ENCODE data around the gene PRKCH.

Gene PRKCH

DNA sequence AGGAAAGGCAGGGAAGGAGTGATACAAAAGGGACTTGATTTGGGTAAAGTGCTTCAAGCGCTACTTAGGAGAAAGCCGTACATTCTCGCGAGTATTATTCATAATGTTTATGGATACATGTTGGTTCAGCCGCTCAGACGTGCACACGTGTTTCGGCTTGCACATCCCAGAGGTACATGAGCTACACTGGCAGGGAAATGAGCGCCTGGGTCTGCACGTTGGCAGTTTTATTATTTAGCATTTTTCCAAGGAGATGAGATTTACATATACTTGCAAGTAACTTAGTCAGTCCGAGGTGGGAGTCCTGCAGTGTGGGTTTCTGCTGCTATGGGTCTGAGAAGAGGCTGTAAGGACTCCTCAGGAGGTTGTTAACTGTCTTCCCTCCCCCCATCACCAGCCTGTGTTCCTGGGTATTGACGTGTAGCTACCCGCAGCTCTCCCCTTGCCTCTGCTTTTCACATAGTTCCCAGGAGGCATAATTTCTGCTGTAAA lies 1.5 kb downstream of the PRKCH start:
- no peak for DNase-seq
- Mint-ChIP-seq H3K27ac (peak overlapping the region; percentile 96), H3K4me1 (peaks cover 44% of the 10 kb centered on the region), H3K36me3 (ENCODE audit: low read depth) (peaks cover 52% of the 10 kb centered on the region), H3K9me3 (no peaks in the 10 kb centered on the region), H3K4me3 (peak overlapping the region; percentile 97), H3K27me3 (no peaks in the 10 kb centered on the region)
- peak; percentile 50 for ATAC-seq

DNA sequence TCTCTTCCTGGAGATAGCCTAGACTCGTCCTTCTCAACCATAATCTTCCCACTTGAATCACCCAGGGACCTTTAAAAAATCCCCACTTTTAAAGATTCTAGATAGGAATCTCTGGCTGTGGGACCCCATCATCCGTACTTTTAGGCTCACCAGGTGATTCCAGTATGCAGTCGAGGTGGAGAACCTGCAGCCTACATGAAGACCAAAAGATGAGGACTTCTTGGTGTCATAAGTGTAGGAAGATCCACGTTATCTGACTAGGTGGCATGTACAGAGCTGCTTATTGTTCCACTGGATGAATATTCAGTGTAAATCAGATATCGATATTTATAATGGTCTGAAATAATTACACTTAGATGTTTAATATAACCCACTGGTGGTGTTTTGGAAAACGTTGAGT lies 2.6 kb downstream of the PRKCH start:
- no peak for ATAC-seq
- Mint-ChIP-seq H3K4me3 (peak overlapping the region; percentile 97), H3K27me3 (no peaks in the 10 kb centered on the region), H3K27ac (peak overlapping the region; percentile 96), H3K36me3 (ENCODE audit: low read depth) (peaks cover 56% of the 10 kb centered on the region), H3K9me3 (no peaks in the 10 kb centered on the region), H3K4me1 (peaks cover 53% of the 10 kb centered on the region)
- DNase-seq, result no peak

DNA sequence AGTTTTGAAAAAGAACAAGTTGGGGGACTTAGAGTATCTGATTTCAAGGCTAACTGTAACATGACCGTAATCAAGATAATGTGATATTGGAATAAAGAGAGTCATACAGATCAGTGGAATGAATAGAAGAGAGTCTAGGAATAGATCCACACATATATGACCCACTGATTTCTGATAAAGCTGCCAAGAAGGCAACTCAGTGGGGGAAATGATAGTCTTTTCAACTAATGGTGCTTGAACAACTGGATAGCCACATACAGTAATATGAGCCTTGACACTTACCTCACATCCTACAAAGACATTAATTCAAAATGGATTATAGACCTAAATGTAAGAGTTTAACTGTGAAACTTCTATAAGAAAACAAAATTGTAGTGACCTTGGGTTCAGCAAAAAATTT lies 3.8 kb downstream of the PRKCH start:
- no peaks in the 10 kb centered on the region for H3K27me3 Mint-ChIP-seq
- H3K27ac Mint-ChIP-seq, result peak overlapping the region; percentile 96
- peak; percentile 3 for ATAC-seq
- peak overlapping the region; percentile 97 for H3K4me3 Mint-ChIP-seq
- H3K4me1 Mint-ChIP-seq, result peaks cover 65% of the 10 kb centered on the region
- H3K36me3 Mint-ChIP-seq (ENCODE audit: low read depth), result peaks cover 64% of the 10 kb centered on the region
- no peaks in the 10 kb centered on the region for H3K9me3 Mint-ChIP-seq
- no peak for DNase-seq

DNA sequence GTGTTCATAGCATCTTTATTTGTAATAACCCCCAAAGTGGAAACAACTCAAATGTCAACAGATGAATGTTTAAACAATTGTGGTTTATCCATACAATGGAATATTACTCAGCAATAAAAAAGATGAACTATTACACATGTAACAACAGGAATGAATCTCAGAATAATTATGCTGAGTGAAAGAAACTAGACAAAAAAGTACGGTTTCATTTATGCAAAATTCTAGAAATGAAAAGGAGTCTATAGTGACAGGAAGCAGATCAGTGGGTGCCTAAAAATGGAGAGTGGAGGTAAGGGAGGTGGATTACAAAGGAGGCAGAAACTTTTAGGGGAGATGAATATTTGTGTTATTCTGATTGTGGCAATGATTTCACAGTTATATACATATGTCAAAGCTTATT lies 4.8 kb downstream of the PRKCH start:
- peak overlapping the region; percentile 97 for H3K4me3 Mint-ChIP-seq

DNA sequence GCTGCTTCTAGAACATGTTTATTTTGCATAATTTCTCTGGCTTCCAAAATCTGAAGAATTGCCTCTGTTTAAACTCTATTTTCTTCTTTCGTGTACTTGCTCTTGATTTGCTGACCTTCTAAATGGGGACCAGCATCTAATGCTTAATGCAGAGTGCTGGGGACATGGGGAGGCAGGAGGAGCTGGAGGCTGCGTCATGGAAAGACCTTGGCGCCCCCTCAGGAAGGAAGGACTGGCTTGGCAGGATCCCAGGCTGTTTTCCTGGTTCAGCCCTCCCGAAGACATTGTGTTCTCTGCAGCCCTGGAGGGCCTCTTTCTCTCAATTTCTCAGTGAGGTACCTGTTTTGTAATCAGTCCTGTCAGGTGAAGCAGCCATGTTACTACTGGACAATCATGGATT lies 5.5 kb downstream of the PRKCH start:
- H3K27me3 Mint-ChIP-seq, result no peaks in the 10 kb centered on the region
- ATAC-seq, result no peak
- H3K4me3 Mint-ChIP-seq, result peak overlapping the region; percentile 97
- H3K4me1 Mint-ChIP-seq, result peaks cover 72% of the 10 kb centered on the region
- H3K36me3 Mint-ChIP-seq (ENCODE audit: low read depth), result peaks cover 69% of the 10 kb centered on the region
- H3K27ac Mint-ChIP-seq, result peak overlapping the region; percentile 96
- H3K9me3 Mint-ChIP-seq, result no peaks in the 10 kb centered on the region
- DNase-seq, result no peak

More for the DNA sequence above, 4.8 kb downstream of the PRKCH start:
- H3K27ac Mint-ChIP-seq, result peak overlapping the region; percentile 96
- ATAC-seq (no peak), DNase-seq (no peak)
- peaks cover 66% of the 10 kb centered on the region for H3K36me3 Mint-ChIP-seq (ENCODE audit: low read depth)
- no peaks in the 10 kb centered on the region for H3K27me3 Mint-ChIP-seq
- H3K4me1 Mint-ChIP-seq, result peaks cover 67% of the 10 kb centered on the region
- H3K9me3 Mint-ChIP-seq, result no peaks in the 10 kb centered on the region

DNA sequence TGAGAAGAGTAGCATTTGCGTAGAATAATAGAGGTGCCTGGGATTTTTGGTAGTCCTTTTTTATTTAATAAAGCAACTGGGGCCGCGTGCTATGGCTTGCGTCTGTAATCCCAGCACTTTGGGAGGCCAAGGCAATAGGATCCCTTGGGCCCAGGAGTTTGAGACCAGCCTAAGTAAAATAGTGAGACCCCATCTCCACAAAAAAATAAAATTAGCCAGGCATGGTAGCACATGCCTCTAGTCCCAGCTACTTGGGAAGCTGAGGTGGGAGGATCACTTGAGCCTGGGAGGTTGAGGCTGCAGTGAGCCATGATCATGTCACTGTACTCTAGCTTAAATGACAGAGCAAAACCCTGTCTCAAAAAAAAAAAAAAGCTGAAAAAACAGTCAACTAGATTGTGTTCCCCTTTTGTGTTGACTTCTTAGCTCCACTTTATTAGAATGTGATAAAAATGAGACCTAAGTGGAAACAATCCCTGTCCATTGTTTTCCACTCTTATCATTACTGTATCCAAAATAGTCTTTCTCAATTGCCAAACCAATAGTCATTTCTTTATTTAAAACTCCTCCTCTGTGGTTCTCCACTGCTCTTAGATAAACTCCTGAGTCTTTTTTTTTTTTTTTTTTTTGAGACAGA lies 7.4 kb downstream of the PRKCH start:
- Mint-ChIP-seq H3K36me3 (ENCODE audit: low read depth) (peaks cover 58% of the 10 kb centered on the region), H3K27me3 (no peaks in the 10 kb centered on the region), H3K4me1 (peaks cover 87% of the 10 kb centered on the region), H3K9me3 (no peaks in the 10 kb centered on the region), H3K27ac (peak overlapping the region; percentile 92), H3K4me3 (peak overlapping the region; percentile 72)
- ATAC-seq (no peak), DNase-seq (no peak)

DNA sequence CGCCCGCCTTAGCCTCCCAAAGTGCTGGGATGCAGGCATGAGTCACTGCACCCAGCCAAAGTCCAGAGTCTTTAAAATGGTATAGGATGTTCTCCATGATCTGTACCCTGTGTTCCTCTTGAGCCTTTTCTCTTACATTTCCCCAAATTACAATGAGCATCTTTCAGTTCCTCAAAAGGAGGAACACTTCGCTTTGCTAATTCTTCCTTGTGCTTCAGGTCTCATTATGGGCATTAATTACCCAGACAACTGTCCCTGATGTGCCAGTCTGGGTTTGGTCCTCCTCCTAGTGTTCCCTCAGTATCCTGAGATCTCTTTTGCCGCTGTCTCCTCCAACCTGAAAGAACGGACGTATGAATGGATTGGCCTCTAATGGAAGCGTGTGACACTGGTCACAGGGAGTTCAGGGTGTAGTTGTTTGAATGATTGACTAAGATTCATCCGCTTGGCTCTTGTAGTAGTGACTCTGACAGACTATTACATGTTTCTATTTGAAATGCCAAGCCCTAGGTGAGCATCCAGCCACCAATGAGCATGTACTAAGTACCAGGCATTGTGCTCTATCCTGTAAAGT lies 8.2 kb downstream of the PRKCH start:
- peak overlapping the region; percentile 72 for H3K4me3 Mint-ChIP-seq
- no peak for DNase-seq
- peaks cover 92% of the 10 kb centered on the region for H3K4me1 Mint-ChIP-seq
- ATAC-seq, result no peak
- H3K27me3 Mint-ChIP-seq, result no peaks in the 10 kb centered on the region
- no peaks in the 10 kb centered on the region for H3K9me3 Mint-ChIP-seq
- peak overlapping the region; percentile 92 for H3K27ac Mint-ChIP-seq
- H3K36me3 Mint-ChIP-seq (ENCODE audit: low read depth), result peaks cover 53% of the 10 kb centered on the region

DNA sequence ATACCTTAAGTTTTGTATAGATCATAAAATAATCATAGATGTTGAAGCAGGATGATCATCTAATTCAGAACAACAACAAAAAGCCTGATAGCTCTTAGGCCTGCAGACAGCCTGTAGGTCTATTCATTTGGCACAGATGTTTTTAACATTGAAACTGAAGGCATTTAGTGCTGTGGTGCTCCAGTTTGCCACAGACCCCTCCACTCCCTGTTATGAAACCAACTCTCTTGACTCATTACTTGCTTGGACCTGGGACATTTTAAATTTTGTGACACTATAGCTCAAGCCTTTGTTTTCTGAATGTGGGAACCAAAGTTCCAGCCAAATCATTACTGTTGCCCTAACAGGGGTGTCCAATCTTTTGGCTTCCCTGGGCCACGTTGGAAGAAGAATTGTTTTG lies 9.1 kb downstream of the PRKCH start:
- H3K36me3 Mint-ChIP-seq (ENCODE audit: low read depth), result peaks cover 49% of the 10 kb centered on the region
- peak overlapping the region; percentile 92 for H3K27ac Mint-ChIP-seq
- peak overlapping the region; percentile 72 for H3K4me3 Mint-ChIP-seq
- no peaks in the 10 kb centered on the region for H3K27me3 Mint-ChIP-seq
- ATAC-seq, result peak; percentile 62
- no peaks in the 10 kb centered on the region for H3K9me3 Mint-ChIP-seq
- DNase-seq, result no peak
- H3K4me1 Mint-ChIP-seq, result peaks cover 90% of the 10 kb centered on the region

DNA sequence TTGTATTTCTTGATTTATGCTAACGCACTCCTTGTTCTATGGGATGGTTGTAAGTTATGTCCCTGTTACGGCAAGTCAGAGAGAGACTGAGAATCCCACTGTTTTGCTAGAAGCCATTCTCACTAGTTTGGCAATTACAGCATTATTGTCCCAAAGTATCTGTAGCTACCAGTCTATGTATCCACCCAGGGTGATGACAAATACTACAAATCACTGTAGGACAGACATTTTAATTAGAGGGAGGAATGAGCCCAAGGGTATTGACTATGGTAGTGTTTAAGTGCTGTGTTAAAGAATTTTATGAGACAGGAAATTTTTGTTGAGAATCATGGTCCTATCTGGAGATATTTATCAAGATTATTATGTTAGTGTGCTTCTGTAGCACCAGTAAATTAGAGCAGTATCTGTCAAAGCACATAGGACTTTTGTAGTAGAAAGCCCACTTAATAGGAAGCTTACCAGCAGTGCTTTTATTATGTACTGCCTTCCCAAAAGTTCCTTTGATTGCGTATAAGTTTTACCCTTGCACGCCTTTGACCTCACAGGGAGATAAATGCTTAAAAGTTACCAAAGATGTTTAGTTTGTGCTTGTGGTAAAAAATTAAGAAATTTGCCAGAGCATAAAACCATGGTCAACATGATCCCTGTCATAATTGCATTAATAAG lies 10.7 kb downstream of the PRKCH start:
- no peak for ATAC-seq
- H3K27ac Mint-ChIP-seq, result peak overlapping the region; percentile 100
- no peak for DNase-seq
- peak overlapping the region; percentile 81 for H3K4me3 Mint-ChIP-seq
- H3K27me3 Mint-ChIP-seq, result no peaks in the 10 kb centered on the region
- H3K4me1 Mint-ChIP-seq, result peaks cover 90% of the 10 kb centered on the region
- peaks cover 43% of the 10 kb centered on the region for H3K36me3 Mint-ChIP-seq (ENCODE audit: low read depth)
- no peaks in the 10 kb centered on the region for H3K9me3 Mint-ChIP-seq

DNA sequence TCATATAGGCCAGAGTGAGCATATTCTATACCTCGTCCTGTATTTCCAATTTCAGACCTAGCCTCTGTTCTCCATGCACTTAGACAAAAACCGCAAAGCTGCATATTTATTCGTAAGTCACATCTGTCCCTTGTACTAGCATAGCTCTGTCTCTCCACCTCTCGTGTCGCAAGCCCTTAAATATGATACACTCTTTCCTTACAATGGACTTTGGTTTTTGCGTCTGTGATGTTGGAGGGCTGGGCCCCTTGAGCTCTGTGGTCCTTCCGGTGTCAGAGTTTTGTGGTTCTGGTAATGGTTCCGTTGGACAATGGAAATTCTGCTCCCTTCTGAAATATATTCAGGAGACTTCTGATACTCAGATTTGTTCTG lies 11.3 kb downstream of the PRKCH start:
- peak overlapping the region; percentile 100 for H3K27ac Mint-ChIP-seq
- no peaks in the 10 kb centered on the region for H3K9me3 Mint-ChIP-seq
- H3K27me3 Mint-ChIP-seq, result no peaks in the 10 kb centered on the region
- peaks cover 90% of the 10 kb centered on the region for H3K4me1 Mint-ChIP-seq
- peak; percentile 39 for ATAC-seq
- DNase-seq, result no peak
- H3K4me3 Mint-ChIP-seq, result peak overlapping the region; percentile 81
- peaks cover 41% of the 10 kb centered on the region for H3K36me3 Mint-ChIP-seq (ENCODE audit: low read depth)

DNA sequence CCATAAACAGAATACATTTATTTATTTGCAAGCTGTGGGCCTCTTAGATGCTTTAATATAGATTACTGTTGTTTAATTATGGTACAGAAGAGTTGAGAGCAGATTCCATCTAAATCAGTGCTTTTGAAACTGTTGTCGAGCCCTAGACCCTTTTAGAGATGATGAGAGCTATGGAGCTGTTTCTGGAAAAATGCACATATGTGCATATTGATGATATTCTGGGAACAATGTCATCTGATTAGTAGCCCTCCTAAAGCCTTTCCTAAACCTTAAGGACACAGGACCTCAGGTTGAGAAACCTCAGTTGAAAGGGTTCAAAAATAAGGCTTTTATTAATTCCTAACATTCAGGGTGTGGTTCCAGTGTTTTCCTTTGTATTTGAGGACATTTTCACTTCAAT lies 11.7 kb downstream of the PRKCH start:
- ATAC-seq (no peak), DNase-seq (no peak)
- Mint-ChIP-seq H3K27ac (peak overlapping the region; percentile 100), H3K4me1 (peaks cover 92% of the 10 kb centered on the region), H3K9me3 (no peaks in the 10 kb centered on the region), H3K27me3 (no peaks in the 10 kb centered on the region), H3K36me3 (ENCODE audit: low read depth) (peaks cover 44% of the 10 kb centered on the region), H3K4me3 (peak overlapping the region; percentile 81)

DNA sequence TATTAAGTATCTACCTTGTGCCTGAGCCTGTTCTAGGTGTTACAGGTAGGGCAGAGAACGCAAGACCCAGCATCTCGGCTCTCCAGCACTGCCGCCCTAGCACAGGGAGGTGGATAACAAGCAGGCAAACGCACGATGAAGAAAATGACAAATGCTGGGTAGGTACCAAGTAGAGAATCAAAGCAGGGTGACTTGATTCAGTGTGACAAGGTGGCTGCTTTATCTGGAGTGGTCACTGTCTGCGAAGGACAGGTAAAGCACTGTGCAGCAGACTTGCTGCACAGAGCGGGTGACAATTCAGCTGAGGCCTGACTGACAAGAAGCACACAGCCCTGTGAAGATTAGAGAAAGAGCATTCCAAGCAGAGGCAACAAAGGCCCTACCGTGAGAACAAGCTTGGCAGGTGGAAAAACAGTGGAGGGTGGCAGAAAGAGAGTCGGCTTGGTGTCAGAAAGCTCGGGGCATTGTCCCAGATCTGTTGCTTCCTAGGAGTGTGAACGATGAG lies 12.9 kb downstream of the PRKCH start:
- H3K27me3 Mint-ChIP-seq, result no peaks in the 10 kb centered on the region
- H3K4me1 Mint-ChIP-seq, result peaks cover 92% of the 10 kb centered on the region
- H3K4me3 Mint-ChIP-seq, result peak overlapping the region; percentile 81
- H3K36me3 Mint-ChIP-seq (ENCODE audit: low read depth), result peaks cover 48% of the 10 kb centered on the region
- no peaks in the 10 kb centered on the region for H3K9me3 Mint-ChIP-seq
- ATAC-seq, result peak; percentile 35
- no peak for DNase-seq
- H3K27ac Mint-ChIP-seq, result peak overlapping the region; percentile 100

DNA sequence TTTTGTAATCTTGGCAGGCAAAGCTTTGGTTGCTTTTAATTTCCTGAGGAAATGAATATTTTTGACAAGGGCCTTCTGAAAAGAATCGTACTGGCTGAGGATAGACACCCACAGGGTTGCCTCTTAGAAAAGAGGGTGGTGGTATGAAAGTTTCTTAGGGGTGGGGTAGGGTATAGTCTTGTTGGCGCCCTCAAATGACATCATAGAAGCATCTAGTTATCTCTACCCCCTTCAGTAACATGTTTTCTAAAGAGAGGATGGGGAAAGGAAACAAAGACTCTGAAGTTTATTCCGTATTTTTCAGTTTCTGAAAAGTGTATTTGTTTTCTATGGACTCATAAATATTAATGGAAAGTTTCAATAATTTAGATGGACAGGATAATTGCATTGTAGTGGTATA lies 13.7 kb downstream of the PRKCH start:
- ATAC-seq, result no peak
- H3K4me3 Mint-ChIP-seq, result peak overlapping the region; percentile 65
- peaks cover 90% of the 10 kb centered on the region for H3K4me1 Mint-ChIP-seq

DNA sequence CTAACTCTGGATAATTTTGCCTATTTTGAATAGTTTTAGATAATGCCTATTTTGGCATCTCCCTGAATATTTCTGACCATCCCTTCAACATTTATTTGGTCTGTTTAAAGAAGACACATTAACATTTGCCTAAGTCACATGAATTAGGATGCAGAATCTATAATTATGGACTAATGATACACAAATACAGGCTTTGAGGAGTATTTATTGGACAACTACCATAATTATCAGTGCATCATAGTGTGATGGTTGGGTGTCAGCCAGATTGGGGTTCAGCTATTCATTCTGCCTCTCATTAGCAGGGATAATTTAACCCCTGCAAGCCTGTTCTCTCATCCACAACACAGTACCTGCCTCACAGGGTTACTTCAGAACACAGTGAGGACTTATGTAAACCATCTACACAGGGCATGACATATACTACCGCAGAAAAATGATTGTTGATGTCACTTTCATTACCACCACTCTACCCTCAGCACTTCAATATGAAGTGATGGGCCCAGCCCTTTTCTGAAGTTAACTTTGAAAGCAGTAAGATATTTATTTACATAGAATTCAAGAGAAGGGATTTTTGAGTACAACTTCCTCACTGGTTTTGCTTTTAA lies 14.4 kb downstream of the PRKCH start:
- ATAC-seq (peak; percentile 74), DNase-seq (no peak)
- H3K27ac Mint-ChIP-seq, result peak overlapping the region; percentile 100
- H3K4me3 Mint-ChIP-seq, result peak overlapping the region; percentile 65
- H3K36me3 Mint-ChIP-seq (ENCODE audit: low read depth), result peaks cover 43% of the 10 kb centered on the region
- no peaks in the 10 kb centered on the region for H3K9me3 Mint-ChIP-seq
- H3K27me3 Mint-ChIP-seq, result no peaks in the 10 kb centered on the region
- peaks cover 90% of the 10 kb centered on the region for H3K4me1 Mint-ChIP-seq

More for the DNA sequence above, 13.7 kb downstream of the PRKCH start:
- H3K9me3 Mint-ChIP-seq, result no peaks in the 10 kb centered on the region
- DNase-seq, result no peak
- H3K27me3 Mint-ChIP-seq, result no peaks in the 10 kb centered on the region
- peak overlapping the region; percentile 100 for H3K27ac Mint-ChIP-seq
- peaks cover 44% of the 10 kb centered on the region for H3K36me3 Mint-ChIP-seq (ENCODE audit: low read depth)

All from activated naive CD8-positive, alpha-beta T cell treated with anti-CD3 and anti-CD28 coated beads, Interleukin-2, amount 50 U/mL, for 24 hours (primary cell).